Activated CD4-positive, alpha-beta T cell treated with anti-CD3 and anti-CD28 coated beads for 24 hours (primary cell): ENCODE results near the gene TMEM119.
A peak's percentile ranks its signal among the peaks of the same experiment; 100 is the strongest.
"Not testable (repeated sequence)": the region's sequence is repeated elsewhere in the genome, so short reads cannot be mapped to it uniquely, and the experiment has no call there.

Source experiments
- DNase-seq, 2 donors: peaks; one replicate each; pipeline ENCODE4 v3.0.0-alpha.2; 2020; ENCODE audit warnings: low read depth in 2 of 2

The TMEM119 gene

GRCh38 chr12:108635201-108635996 is 37.5 kb upstream of the TMEM119 start:
- DNase-seq = no peak

- no peak for DNase-seq
Measured at GRCh38 chr12:108634341-108634751, 36.5 kb upstream of the TMEM119 start.

GRCh38 chr12:108633534-108634248 is 35.8 kb upstream of the TMEM119 start, which contains the start of gene SELPLG:
Gene SELPLG (minus strand): TSS chr12:108633894. CDS start chr12:108624307, 9,587 bp downstream.
- peak; percentile 61 to 68 for DNase-seq

GRCh38 chr12:108633081-108633533 is 35.2 kb upstream of the TMEM119 start:
- DNase-seq = no peak

GRCh38 chr12:108631261-108631660 is 33.4 kb upstream of the TMEM119 start:
- DNase-seq = not testable (repeated sequence)

- DNase-seq = no peak
Measured at GRCh38 chr12:108630481-108631207, 32.8 kb upstream of the TMEM119 start.

- DNase-seq = peak in 1 of 2 donors; percentile 50
Measured at GRCh38 chr12:108629824-108630476, 32.1 kb upstream of the TMEM119 start.

- DNase-seq = no peak
Measured at GRCh38 chr12:108629151-108629550, 31.3 kb upstream of the TMEM119 start.

GRCh38 chr12:108627134-108627920 is 29.4 kb upstream of the TMEM119 start:
- DNase-seq = no peak

GRCh38 chr12:108625228-108625627 is 27.3 kb upstream of the TMEM119 start:
- no peak for DNase-seq

- no peak for DNase-seq
Measured at GRCh38 chr12:108623577-108623976, 25.7 kb upstream of the TMEM119 start.

GRCh38 chr12:108622921-108623514 is 25.1 kb upstream of the TMEM119 start:
- DNase-seq = no peak

GRCh38 chr12:108622421-108622820 is 24.5 kb upstream of the TMEM119 start:
- no peak for DNase-seq

GRCh38 chr12:108621161-108621560 is 23.3 kb upstream of the TMEM119 start:
- no peak for DNase-seq

- DNase-seq = no peak
Measured at GRCh38 chr12:108620236-108620879, 22.5 kb upstream of the TMEM119 start.

GRCh38 chr12:108619369-108620160 is 21.7 kb upstream of the TMEM119 start:
- DNase-seq = no peak

- not testable (repeated sequence) for DNase-seq
Measured at GRCh38 chr12:108618953-108619274, 21.0 kb upstream of the TMEM119 start.

- peak; percentile 63 to 71 for DNase-seq
Measured at GRCh38 chr12:108618079-108618952, 20.4 kb upstream of the TMEM119 start.
